HG02884 (cell line): ENCODE data around the gene JDP2.
A peak's percentile ranks its signal among the peaks of the same experiment; 100 is the strongest.

Experiments
- ATAC-seq: cut with Tn5 transposase; IDR thresholded peaks from one replicate; pipeline ENCODE4 v1.9.1; 2021; ENCODE audit warnings: mild to moderate bottlenecking, moderate library complexity; ENCODE audit not compliant: unreplicated experiment

The JDP2 gene

DNA sequence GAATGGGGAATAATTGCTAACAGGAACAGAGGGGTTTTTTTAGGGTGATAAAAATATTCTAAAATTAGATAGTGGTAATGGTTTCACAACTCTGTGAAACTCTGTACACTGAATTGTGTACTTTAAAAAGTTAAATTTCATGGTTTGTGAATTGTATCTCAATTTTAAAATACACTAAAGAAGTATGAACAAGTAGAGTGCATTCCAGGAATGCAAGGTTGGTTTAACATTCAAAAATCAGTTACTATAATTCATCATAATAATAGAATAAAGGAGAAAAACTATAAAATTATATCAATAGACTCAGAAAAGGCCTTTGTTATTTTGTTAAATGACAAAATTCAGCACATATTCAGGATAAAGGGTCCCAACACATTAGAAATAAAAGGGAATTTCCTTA is 83.4 kb downstream of the JDP2 start:
- ATAC-seq: no peak

DNA sequence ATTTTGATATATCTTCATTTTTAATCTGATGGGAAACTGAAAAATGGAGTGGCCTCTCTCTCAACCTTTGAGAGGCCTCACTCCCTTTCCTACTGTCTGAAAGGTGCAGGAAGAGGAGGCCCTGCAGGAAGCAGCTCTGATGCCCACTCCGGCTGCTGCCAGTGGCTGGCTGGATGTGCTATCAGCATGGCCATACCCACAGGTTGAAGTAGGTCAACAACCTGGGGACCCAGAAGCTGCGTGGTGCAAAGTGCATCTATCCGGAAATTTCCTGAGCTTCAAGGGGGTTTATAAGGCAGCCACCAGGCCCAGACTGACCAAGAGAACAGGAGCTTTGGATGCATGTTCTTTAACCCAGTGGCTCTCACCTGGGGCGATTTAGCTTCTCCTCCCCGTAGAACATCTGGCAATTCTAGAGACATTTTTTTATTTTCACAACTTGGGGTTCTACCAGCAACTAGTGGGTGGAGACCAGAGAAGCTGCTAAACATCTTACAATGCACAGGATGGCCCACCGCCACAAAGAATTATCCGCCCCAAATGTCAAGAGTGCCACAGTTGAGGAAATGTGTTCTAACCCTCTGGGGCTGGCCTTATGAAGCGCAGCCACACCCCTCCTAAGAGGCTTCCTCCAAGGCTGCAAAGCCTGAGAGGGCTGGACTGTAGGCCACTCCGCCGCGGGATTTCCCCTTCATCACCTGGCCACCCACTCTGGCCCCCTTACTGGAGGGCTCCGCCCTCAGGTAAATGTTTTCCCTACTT is 86.3 kb downstream of the JDP2 start:
- ATAC-seq: peak; percentile 50

- ATAC-seq: peak; percentile 36
Observed at GRCh38 chr14:75514673-75515628, 87.1 kb downstream of the JDP2 start.

- no peak for ATAC-seq
Observed at GRCh38 chr14:75515629-75515996, 87.8 kb downstream of the JDP2 start.

- ATAC-seq: no peak
Observed at GRCh38 chr14:75518625-75519024, 90.8 kb downstream of the JDP2 start.

DNA sequence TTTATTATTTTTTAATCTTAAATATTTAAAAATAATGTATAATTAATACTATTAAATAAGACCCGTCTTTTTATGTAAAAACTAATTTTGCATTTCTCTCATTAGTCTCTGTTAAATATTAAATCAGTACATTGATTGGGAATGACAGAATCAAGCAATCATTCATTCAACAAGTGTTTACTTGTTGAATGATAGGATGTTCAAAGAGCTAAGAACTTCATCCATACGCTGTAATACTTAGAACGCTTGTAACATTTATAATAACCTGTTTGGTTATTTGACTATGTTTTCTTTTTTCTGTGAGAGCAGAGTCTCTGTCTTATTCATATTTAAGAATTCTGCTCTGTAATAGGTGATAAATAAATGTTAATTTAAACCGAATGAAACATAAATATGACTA is 91.6 kb downstream of the JDP2 start:
- ATAC-seq: no peak

- ATAC-seq: no peak
Observed at GRCh38 chr14:75519826-75520728, 92.3 kb downstream of the JDP2 start.

DNA sequence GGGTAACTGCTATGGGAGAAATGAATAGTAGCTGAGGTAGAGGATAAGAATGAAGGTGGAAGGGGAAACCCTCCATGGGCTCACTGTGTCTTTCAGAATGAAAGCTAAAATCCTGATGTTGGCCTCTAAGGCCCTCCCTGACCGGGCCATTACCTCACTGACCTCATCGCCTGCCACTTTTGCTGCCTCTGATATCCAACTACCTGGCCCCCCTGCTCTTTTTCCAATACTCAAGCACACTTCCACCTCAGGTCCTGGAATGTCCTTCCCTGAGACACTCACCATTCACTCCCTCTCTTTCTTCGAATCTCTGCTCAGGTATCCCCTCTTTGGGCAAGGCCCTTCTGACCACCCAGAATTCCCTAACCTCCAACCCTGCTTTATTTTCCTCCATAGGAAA is 93.0 kb downstream of the JDP2 start:
- no peak for ATAC-seq

- no peak for ATAC-seq
Observed at GRCh38 chr14:75521415-75522199, 93.8 kb downstream of the JDP2 start.

DNA sequence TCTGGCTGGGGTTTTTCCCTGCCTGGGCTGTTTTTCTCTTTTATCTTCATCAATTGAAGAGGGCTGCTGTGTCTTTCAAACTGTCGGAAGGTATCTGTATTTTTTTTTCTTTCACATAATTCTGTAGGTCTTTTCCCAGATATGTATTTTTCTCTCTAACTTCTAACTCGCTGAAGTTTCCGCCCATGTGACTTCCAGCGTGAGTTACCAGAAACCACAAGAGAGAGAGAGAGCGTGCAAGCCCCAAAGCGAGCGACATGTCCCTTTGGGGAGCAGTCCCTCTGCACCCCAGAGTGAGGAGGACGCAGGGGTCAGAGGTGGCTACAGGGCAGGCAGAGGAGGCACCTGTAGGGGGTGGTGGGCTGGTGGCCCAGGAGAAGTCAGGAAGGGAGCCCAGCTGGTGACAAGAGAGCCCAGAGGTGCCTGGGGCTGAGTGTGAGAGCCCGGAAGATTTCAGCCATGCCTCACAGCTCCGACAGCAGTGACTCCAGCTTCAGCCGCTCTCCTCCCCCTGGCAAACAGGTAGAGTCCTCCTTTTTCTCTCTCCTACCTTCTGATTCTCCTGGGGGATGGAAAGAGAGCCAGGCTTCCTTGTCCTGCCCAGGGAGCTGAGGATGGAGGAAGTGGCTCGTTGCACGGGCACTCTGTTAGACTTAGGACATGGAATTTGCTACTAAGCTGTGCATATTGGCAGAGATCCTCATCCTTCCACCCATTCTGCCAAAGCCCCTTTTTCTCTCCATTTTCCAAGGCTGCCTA is 94.6 kb downstream of the JDP2 start, which contains the start of gene BATF:
TSS of gene BATF (plus strand) at position 246 of the 759 bp plus-strand sequence. CDS start at position 460, 214 bp downstream.
- ATAC-seq: no peak

DNA sequence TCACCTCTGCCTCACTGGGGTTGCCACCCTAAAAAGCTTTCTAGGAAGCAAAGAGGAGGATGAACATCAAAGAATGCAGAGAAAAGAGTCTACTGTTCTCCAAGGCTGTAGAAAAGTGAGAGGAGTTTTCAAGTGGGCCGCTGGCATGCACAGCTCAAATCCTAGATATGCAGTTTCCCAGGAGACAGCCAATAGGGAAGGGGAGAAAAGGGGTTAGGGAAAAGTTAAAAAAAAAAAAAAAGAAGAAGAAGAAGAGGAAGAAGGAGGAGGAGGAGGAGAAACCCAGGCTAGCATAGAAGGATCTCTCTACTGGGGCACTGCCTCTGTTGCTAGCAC is 95.1 kb downstream of the JDP2 start:
- no peak for ATAC-seq
